HepG2 (cell line): Measurements from ENCODE around the gene ZNRD2. TPM values are rescaled to one million over a fixed set of nuclear protein-coding genes. Genes with fewer than 3 reads are reported as not detected.

Experiments used
- AGO1 ChIP-seq: fragments of 200-400 bp; formaldehyde crosslinking; IDR thresholded peaks from 2 replicates; pipeline ENCODE4 v1.6.1; 2017; ENCODE audit warnings: mild to moderate bottlenecking, low read depth, low read length, moderate library complexity; ENCODE audit not compliant: poor library complexity, severe bottlenecking
- ASH2L ChIP-seq: fragments of 300-600, 200-600 bp; sonication (generic); IDR thresholded peaks from 2 replicates; pipeline ENCODE4 v1.7.0; 2017; ENCODE audit warnings: low read depth, mild to moderate bottlenecking, moderate library complexity, mixed read lengths, low read length; ENCODE audit not compliant: insufficient read length
- GPN1 ChIP-seq: sonication (generic); formaldehyde crosslinking; IDR thresholded peaks from 2 replicates; pipeline ENCODE4 v1.5.1; 2020; ENCODE audit warnings: missing genetic modification reagents, borderline replicate concordance
- MEIS1 ChIP-seq: sonication (generic); formaldehyde crosslinking; IDR thresholded peaks from 2 replicates; pipeline ENCODE4 v1.9.0; 2021; ENCODE audit warnings: mild to moderate bottlenecking, missing genetic modification reagents, moderate library complexity, borderline replicate concordance
- NFE2L2 ChIP-seq: fragments of 150-350 bp; IDR thresholded peaks from 2 replicates; pipeline ENCODE4 v1.6.1; 2014; ENCODE audit warnings: low read length
- NPAS2 ChIP-seq: sonication (generic); formaldehyde crosslinking; IDR thresholded peaks from 2 replicates; pipeline ENCODE4 v1.8.0; 2022; ENCODE audit warnings: mild to moderate bottlenecking, missing genetic modification reagents, borderline replicate concordance
- NR2F2 ChIP-seq: IDR thresholded peaks from 2 replicates; pipeline ENCODE4 v1.6.1; 2012; ENCODE audit warnings: low read depth, inconsistent platforms, borderline replicate concordance
- POLR2A ChIP-seq, 2 experiments: IDR thresholded peaks; 2 replicates each; pipeline ENCODE4 v1.6.1; 2011; ENCODE audit warnings: low read depth in 2 of 2, low read length in 2 of 2, mild to moderate bottlenecking in 1 of 2, moderate library complexity in 1 of 2; ENCODE audit not compliant: insufficient read depth in 1 of 2
- RBM22 ChIP-seq: fragments of 200-400 bp; formaldehyde crosslinking; optimal IDR thresholded peaks from 2 replicates; pipeline ENCODE3; 2017; ENCODE audit warnings: mild to moderate bottlenecking, low read length, moderate library complexity
- REL ChIP-seq: sonication (generic); formaldehyde crosslinking; conservative IDR thresholded peaks from 2 replicates; pipeline ENCODE4 v1.8.0; 2022; ENCODE audit warnings: mild to moderate bottlenecking, missing genetic modification reagents, moderate library complexity
- RXRB ChIP-seq: IDR thresholded peaks from 2 replicates; pipeline ENCODE4 v1.6.1; 2016; ENCODE audit warnings: borderline replicate concordance, missing genetic modification reagents, missing compliant biosample characterization
- TRIM24 ChIP-seq: sonication (generic); formaldehyde crosslinking; IDR thresholded peaks from 2 replicates; pipeline ENCODE4 v1.8.0; 2022; ENCODE audit warnings: mild to moderate bottlenecking, missing genetic modification reagents
- ZEB1 ChIP-seq: IDR thresholded peaks from 2 replicates; pipeline ENCODE4 v1.6.1; 2012; ENCODE audit warnings: mild to moderate bottlenecking, low read depth, inconsistent platforms; ENCODE audit not compliant: insufficient replicate concordance
- ZFP36L2 ChIP-seq: sonication (generic); formaldehyde crosslinking; IDR thresholded peaks from 2 replicates; pipeline ENCODE4 v1.4.0; 2020; ENCODE audit warnings: missing genetic modification reagents
- ZFP82 ChIP-seq: sonication (generic); formaldehyde crosslinking; IDR thresholded peaks from 2 replicates; pipeline ENCODE4 v1.5.1; 2020; ENCODE audit warnings: mild to moderate bottlenecking, missing genetic modification reagents, borderline replicate concordance
- ZMYM4 ChIP-seq: sonication (generic); formaldehyde crosslinking; IDR thresholded peaks from 2 replicates; pipeline ENCODE4 v1.8.1; 2023; ENCODE audit warnings: mild to moderate bottlenecking, missing genetic modification reagents
- ZNF205 ChIP-seq: IDR thresholded peaks from 2 replicates; pipeline ENCODE4 v1.6.1; 2018; ENCODE audit warnings: missing biosample characterization, missing genetic modification reagents
- ZNF281 ChIP-seq: sonication (generic); formaldehyde crosslinking; IDR thresholded peaks from 2 replicates; pipeline ENCODE4 v1.4.0; 2020; ENCODE audit warnings: missing genetic modification reagents, borderline replicate concordance
- ZNF431 ChIP-seq: sonication (generic); formaldehyde crosslinking; IDR thresholded peaks from 2 replicates; pipeline ENCODE4 v1.9.0; 2022; ENCODE audit warnings: missing genetic modification reagents, low read depth, mild to moderate bottlenecking, borderline replicate concordance
- ZNF574 ChIP-seq: sonication (generic); formaldehyde crosslinking; IDR thresholded peaks from 2 replicates; pipeline ENCODE4 v1.4.0; 2020; ENCODE audit warnings: missing genetic modification reagents
- ZNF660 ChIP-seq: sonication (generic); formaldehyde crosslinking; IDR thresholded peaks from 2 replicates; pipeline ENCODE4 v1.5.1; 2020; ENCODE audit warnings: mild to moderate bottlenecking, low read depth, missing genetic modification reagents, borderline replicate concordance
- ZNF710 ChIP-seq: sonication (generic); formaldehyde crosslinking; IDR thresholded peaks from 2 replicates; pipeline ENCODE4 v1.5.0; 2020; ENCODE audit warnings: mild to moderate bottlenecking, missing genetic modification reagents, borderline replicate concordance
- polyA plus RNA-seq, 8 experiments: library from polyadenylated mRNA; depleted of rRNA in 3 of 8; stranded (reverse) in 7 of 8; unstranded in 1 of 8; fragments of >200 nt; fragmentation: Illumina TruSeq in 4 of 8; extraction: Trizol in 4 of 8; gene quantifications; 2 replicates each; pipeline versions ENCODE4 v1.2.1 to v1.2.3, GENCODE V29; 2011 to 2016; ENCODE audit warnings: low read depth in 4 of 8, missing spikeins in 1 of 8, mixed read lengths in 1 of 8; ENCODE audit not compliant: insufficient read depth in 1 of 8
- total RNA-seq, 5 experiments: library from RNA; depleted of rRNA; stranded (reverse); fragments of >200 nt; fragmentation: Illumina TruSeq; extraction: Trizol; gene quantifications; 2 replicates each; pipeline ENCODE4 v1.2.3, GENCODE V29; 2016; ENCODE audit warnings: low read depth in 1 of 5

The ZNRD2 gene
- total and polyA plus RNA-seq, 2 of the 13 experiments (the other 11 are each of a cell fraction or from before 2014, with no cell fraction given) = 29.2 to 34.0 TPM

- TF ChIP-seq ZFP36L2 (CRISPR knock-in tag) (no peak), ZNF574 (CRISPR knock-in tag) (peak; percentile 57; the same call in 1 of the 2 replicates), NPAS2 (CRISPR knock-in tag) (no peak), NR2F2 (no peak), ZNF431 (no peak), ZEB1 (no peak), RXRB (CRISPR knock-in tag) (peak; percentile 17; the same call in 1 of the 2 replicates), ZNF710 (CRISPR knock-in tag) (peak; percentile 26; the same call in 1 of the 2 replicates), RBM22 (no peak), REL (no peak), POLR2A (IDR thresholded peaks at IDR 0.05; ENCODE audit: insufficient read depth in 1 of 2, low read depth in 2 of 2, low read length in 2 of 2) (peak; percentile 55 to 62; a peak in 3 of 4 replicates), NFE2L2 (no peak), TRIM24 (CRISPR knock-in tag) (no peak), ASH2L (peak; percentile 70), AGO1 (no peak), ZNF660 (CRISPR knock-in tag) (no peak), ZNF205 (CRISPR knock-in tag) (no peak), ZNF281 (CRISPR knock-in tag) (no peak), GPN1 (CRISPR knock-in tag) (no peak), ZMYM4 (CRISPR knock-in tag) (0 out of 2 replicates have a peak, but pooled peaks have one; percentile 35), MEIS1 (0 out of 2 replicates have a peak, but pooled peaks have one; percentile 51), ZFP82 (CRISPR knock-in tag) (no peak)
Measured at GRCh38 chr11:65524741-65525545, 45.3 kb upstream of the ZNRD2 start, which contains the start of gene SCYL1 (continued).
